ENCODE measurements around the gene TMPRSS13.
A peak's percentile ranks its signal among the peaks of the same experiment; 100 is the strongest.

TMPRSS13 gene

GRCh38 chr11:117861151-117862018 is 67.8 kb downstream of the TMPRSS13 start:
- no peaks in the 10 kb centered on the region for H3K9me3 ChIP-seq (ENCODE audit: control insufficient read depth, insufficient read depth, low read depth, low read length)
- ChIA-PET CTCF (interaction anchor here (0.5 to 2.2 kb wide), 7 partner anchors 17 to 342 kb away, joined by 3 to 12 read pairs (median 4); no protein-coding TSS in a partner anchor), POLR2A (interaction anchor here (2.0 kb wide), 1 partner anchor 15 kb away, joined by 12 read pairs; the partner anchor contains the start of gene FXYD6)
- H3K27ac ChIP-seq (ENCODE audit: extremely low read depth, low read depth, low read length), result no peak overlapping the region; the same call in 1 of the 2 replicates
- H3K36me3 ChIP-seq (ENCODE audit: control insufficient read depth in 2 of 2, insufficient read depth in 1 of 2, low read length in 2 of 2), result no peaks in the 10 kb centered on the region
- H3K4me3 ChIP-seq (ENCODE audit: low read depth, low read length), result no peak overlapping the region
- TF ChIP-seq ZFP69B (tag by site-specific recombination; IDR thresholded peaks at IDR 0.05) (peak; percentile 84), ZNF664 (tag by site-specific recombination; IDR thresholded peaks at IDR 0.05) (peak; percentile 88), ZNF549 (tag by site-specific recombination; IDR thresholded peaks at IDR 0.05) (no peak), SCRT1 (tag by site-specific recombination; IDR thresholded peaks at IDR 0.05; ENCODE audit: borderline replicate concordance) (0 out of 2 replicates have a peak, but pooled peaks have one; percentile 28), TRIM28 (IDR thresholded peaks at IDR 0.05; ENCODE audit: borderline replicate concordance, low read length) (peak; percentile 39; the same call in 1 of the 2 replicates), ZNF398 (tag by site-specific recombination; IDR thresholded peaks at IDR 0.05) (no peak), IKZF3 (tag by site-specific recombination; IDR thresholded peaks at IDR 0.05) (0 out of 2 replicates have a peak, but pooled peaks have one; percentile 22), SCRT2 (tag by site-specific recombination; IDR thresholded peaks at IDR 0.05) (peak; percentile 54; the same call in 1 of the 2 replicates), ZNF600 (tag by site-specific recombination; IDR thresholded peaks at IDR 0.05) (peak; percentile 45; the same call in 1 of the 2 replicates), SP7 (tag by site-specific recombination; IDR thresholded peaks at IDR 0.05) (no peak), ZNF529 (tag by site-specific recombination; IDR thresholded peaks at IDR 0.05; ENCODE audit: insufficient replicate concordance) (no peak), ZNF692 (tag by site-specific recombination; IDR thresholded peaks at IDR 0.05) (peak; percentile 82)
- H3K4me1 ChIP-seq (ENCODE audit: control insufficient read depth, insufficient read depth, low read length), result peaks cover 4% of the 10 kb centered on the region

GRCh38 chr11:117860139-117860538 is 69.1 kb downstream of the TMPRSS13 start:
- ChIA-PET CTCF (interaction anchor here (0.5 to 2.2 kb wide), 2 partner anchors 31 to 87 kb away, joined by 4 to 12 read pairs; no protein-coding TSS in a partner anchor), POLR2A (interaction anchor here (2.0 kb wide), 1 partner anchor 16 kb away, joined by 12 read pairs; the partner anchor contains the start of gene FXYD6)
- Histone ChIP-seq H3K4me3 (ENCODE audit: low read depth, low read length) (no peak overlapping the region), H3K4me1 (ENCODE audit: control insufficient read depth, insufficient read depth, low read length) (peaks cover 4% of the 10 kb centered on the region), H3K27ac (ENCODE audit: extremely low read depth, low read depth, low read length) (no peak overlapping the region), H3K36me3 (ENCODE audit: control insufficient read depth in 2 of 2, insufficient read depth in 1 of 2, low read length in 2 of 2) (no peaks in the 10 kb centered on the region), H3K9me3 (ENCODE audit: control insufficient read depth, insufficient read depth, low read depth, low read length) (no peaks in the 10 kb centered on the region)
- no peak for TF ChIP-seq ZNF324 (tag by site-specific recombination; IDR thresholded peaks at IDR 0.05)
- TF ChIP-seq ZNF776 (tag by site-specific recombination; IDR thresholded peaks at IDR 0.05; ENCODE audit: borderline replicate concordance), result no peak
- TF ChIP-seq ZNF138 (tag by site-specific recombination; IDR thresholded peaks at IDR 0.05; ENCODE audit: borderline replicate concordance), result no peak
- TF ChIP-seq ZNF513 (tag by site-specific recombination; IDR thresholded peaks at IDR 0.05), result no peak
- TF ChIP-seq ZNF701 (tag by site-specific recombination; IDR thresholded peaks at IDR 0.05), result no peak
- TF ChIP-seq ZNF529 (tag by site-specific recombination; IDR thresholded peaks at IDR 0.05; ENCODE audit: insufficient replicate concordance), result no peak
- no peak for TF ChIP-seq ZNF18 (tag by site-specific recombination; IDR thresholded peaks at IDR 0.05)
- no peak for TF ChIP-seq ZNF777 (tag by site-specific recombination; IDR thresholded peaks at IDR 0.05; ENCODE audit: borderline replicate concordance)
- no peak for TF ChIP-seq BCL6B (tag by site-specific recombination; IDR thresholded peaks at IDR 0.05)
- TF ChIP-seq ZNF514 (tag by site-specific recombination; IDR thresholded peaks at IDR 0.05), result no peak
- TF ChIP-seq ZNF214 (tag by site-specific recombination; IDR thresholded peaks at IDR 0.05; ENCODE audit: borderline replicate concordance), result no peak
- no peak for TF ChIP-seq SETDB1 (IDR thresholded peaks at IDR 0.05; ENCODE audit: insufficient read length, low read length)
- no peak for TF ChIP-seq ZNF555 (tag by site-specific recombination; conservative IDR thresholded peaks at IDR 0.05)

All from HEK293 (cell line).